ENCODE measurements around the gene ARSA. TPM values are rescaled to one million over a fixed set of nuclear protein-coding genes. Genes with fewer than 3 reads are reported as not detected.
"Not testable (repeated sequence)": the region's sequence is repeated elsewhere in the genome, so short reads cannot be mapped to it uniquely, and the experiment has no call there.

ARSA gene
- total RNA-seq, 1 donor from 2014 or later: 19.1 TPM

GRCh38 chr22:50609599-50609998 is 18.4 kb downstream of the ARSA start:
- ATAC-seq (ENCODE audit: poor library complexity) (no peak), DNase-seq (no peak)
- intact Hi-C loops (cut with DNase I): no loop called here

DNA sequence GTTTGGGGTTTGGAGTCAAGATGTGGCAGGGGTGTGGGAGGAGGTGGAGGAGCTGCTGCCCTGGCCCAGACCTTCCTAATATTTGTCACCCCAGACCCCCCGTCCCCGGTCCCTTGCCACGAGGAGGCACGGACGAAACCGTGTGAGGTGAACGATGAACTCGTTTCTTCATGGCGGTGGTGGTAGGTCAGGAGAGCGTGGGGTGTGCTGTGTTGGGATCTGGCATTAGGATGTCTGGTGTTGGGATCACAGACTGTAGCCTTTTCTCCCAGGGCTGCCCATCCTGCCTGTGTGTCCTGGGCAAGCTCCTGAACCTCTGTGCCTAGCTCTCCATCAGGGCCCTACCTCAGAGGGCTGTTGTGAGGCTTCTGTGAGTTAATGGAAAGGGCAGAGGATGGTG is 19.0 kb downstream of the ARSA start:
- no peak for ATAC-seq (ENCODE audit: poor library complexity)
- intact Hi-C loops (cut with DNase I): no loop called here
- no peak for DNase-seq

DNA sequence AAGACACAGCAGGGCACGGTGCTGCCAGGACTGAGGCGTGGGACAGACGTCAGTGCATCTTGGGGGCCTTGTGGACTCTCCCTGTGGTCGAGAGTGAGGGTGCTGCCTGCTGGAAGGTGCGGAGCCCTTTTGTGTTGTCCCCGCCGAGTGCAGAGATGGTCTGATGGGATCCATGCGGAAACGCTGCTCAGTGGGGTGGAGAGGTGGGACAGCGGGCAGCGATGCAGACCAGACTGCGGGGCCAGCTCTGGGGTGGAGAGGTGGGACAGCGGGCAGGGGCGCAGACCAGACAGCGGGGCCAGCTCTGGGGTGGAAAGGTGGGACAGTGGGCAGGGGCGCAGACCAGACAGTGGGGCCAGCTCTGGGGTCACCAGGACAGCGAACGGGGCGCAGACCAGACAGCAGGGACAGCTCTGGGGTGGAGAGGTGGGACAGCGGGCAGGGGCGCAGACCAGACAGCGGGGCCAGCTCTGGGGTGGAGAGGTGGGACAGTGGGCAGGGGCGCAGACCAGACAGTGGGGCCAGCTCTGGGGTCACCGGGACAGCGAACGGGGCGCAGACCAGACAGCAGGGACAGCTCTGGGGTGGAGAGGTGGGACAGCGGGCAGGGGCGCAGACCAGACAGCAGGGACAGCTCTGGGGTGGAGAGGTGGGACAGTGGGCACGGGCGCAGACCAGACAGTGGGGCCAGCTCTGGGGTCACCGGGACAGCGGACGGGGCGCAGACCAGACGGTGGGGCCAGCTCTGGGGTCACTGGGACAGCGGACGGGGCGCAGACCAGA is 19.7 kb downstream of the ARSA start:
- DNase-seq; ATAC-seq (ENCODE audit: poor library complexity); intact Hi-C loops (cut with DNase I): not testable (repeated sequence)

- intact Hi-C loops (cut with DNase I): no loop called here
- no peak for DNase-seq
- ATAC-seq (ENCODE audit: poor library complexity): no peak
Observed at GRCh38 chr22:50607659-50608020, 20.3 kb downstream of the ARSA start.

GRCh38 chr22:50606946-50607658 is 20.9 kb downstream of the ARSA start:
- DNase-seq (no peak), ATAC-seq (ENCODE audit: poor library complexity) (no peak)
- intact Hi-C loops (cut with DNase I): no loop called here

DNA sequence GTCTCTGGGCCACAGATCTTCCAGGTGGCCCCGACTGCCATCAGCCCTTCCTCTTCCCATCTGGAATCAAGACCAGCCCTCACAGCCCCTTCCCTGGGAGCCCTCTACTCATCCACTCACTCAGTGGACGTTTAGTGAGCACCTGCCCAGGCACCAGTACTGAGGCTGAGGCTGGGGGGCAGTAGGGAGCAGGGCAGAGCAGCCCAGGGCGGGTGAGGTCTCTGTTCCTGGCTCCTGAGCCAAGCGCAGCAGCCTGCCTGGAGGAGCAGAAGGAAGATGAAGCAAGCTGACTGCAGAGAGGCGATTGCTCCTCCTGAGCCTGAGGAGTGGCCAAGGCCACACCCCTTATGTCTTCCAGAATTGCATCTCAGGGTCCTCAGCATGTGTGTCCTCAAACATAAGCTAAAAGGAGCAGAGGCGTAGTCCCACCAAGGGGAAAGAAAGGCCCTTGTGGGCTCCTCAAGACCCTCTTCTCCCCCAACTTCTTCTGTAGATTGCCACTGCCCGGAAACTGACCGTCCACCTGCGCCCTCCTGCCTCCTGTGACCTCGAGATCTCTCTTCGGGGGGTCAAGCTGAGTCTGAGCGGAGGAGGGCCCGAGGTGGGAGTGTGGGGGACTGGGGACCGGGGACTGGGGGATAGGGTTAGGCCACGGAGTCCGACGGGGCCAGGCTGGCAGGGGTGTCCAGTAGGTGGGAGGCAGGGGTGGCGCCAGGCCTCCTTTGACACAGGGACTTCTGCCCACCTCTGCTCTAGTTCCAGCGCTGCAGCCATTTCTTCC is 21.6 kb downstream of the ARSA start:
- no peak for DNase-seq
- intact Hi-C loops (cut with DNase I): no loop called here
- no peak for ATAC-seq (ENCODE audit: poor library complexity)

DNA sequence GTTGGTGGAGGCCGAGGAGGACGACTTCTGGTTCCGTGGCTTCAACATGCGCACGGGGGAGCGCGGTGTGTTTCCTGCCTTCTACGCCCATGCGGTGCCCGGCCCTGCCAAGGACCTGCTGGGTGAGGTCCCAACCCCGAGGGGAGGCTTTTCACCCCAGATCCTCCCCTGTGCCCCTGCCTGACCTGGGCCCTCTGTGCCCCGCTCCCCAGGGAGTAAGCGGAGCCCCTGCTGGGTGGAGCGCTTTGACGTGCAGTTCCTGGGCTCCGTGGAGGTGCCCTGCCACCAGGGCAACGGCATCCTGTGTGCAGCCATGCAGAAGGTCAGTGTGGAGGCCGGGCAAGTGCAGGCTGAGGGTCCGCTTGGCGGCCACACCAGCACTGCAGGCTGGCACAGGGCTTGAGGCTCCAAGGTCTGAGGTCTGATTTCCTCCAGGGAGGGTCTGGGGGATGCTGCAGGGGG is 22.3 kb downstream of the ARSA start:
- DNase-seq: no peak
- ATAC-seq (ENCODE audit: poor library complexity): no peak
- intact Hi-C loops (cut with DNase I): no loop called here

GRCh38 chr22:50605002-50605612 is 22.8 kb downstream of the ARSA start:
- ATAC-seq (ENCODE audit: poor library complexity): no peak
- intact Hi-C loops (cut with DNase I): no loop called here
- DNase-seq: no peak

DNA sequence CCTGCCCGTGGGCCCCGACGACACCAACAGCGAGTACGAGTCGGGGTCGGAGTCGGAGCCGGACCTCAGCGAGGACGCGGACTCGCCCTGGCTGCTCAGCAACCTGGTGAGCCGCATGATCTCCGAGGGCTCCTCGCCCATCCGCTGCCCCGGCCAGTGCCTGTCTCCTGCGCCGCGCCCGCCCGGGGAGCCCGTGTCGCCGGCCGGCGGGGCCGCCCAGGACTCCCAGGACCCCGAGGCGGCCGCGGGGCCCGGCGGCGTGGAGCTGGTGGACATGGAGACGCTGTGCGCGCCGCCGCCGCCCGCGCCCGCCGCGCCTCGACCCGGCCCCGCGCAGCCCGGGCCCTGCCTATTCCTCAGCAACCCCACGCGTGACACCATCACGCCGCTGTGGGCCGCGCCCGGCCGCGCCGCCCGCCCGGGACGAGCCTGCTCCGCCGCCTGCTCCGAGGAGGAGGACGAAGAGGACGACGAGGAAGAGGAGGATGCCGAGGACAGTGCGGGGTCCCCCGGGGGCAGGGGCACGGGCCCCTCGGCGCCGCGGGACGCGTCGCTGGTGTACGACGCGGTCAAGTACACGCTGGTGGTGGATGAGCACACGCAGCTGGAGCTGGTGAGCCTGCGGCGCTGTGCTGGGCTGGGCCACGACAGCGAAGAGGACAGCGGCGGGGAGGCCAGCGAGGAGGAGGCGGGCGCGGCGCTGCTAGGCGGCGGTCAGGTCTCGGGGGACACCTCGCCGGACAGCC is 23.5 kb downstream of the ARSA start:
- DNase-seq: no peak
- no peak for ATAC-seq (ENCODE audit: poor library complexity)
- intact Hi-C loops (cut with DNase I): no loop called here

- DNase-seq (no peak), ATAC-seq (ENCODE audit: poor library complexity) (no peak)
- intact Hi-C loops (cut with DNase I): no loop called here
Observed at GRCh38 chr22:50603511-50604255, 24.3 kb downstream of the ARSA start.

GRCh38 chr22:50602338-50602700 is 25.6 kb downstream of the ARSA start:
- no peak for DNase-seq
- intact Hi-C loops (cut with DNase I): no loop called here
- ATAC-seq (ENCODE audit: poor library complexity): no peak

- ATAC-seq (ENCODE audit: poor library complexity) (no peak), DNase-seq (no peak)
- intact Hi-C loops (cut with DNase I): no loop called here
Observed at GRCh38 chr22:50601669-50602337, 26.1 kb downstream of the ARSA start.

GRCh38 chr22:50600967-50601668 is 26.8 kb downstream of the ARSA start:
- no peak for DNase-seq
- no peak for ATAC-seq (ENCODE audit: poor library complexity)

GRCh38 chr22:50600538-50600937 is 27.4 kb downstream of the ARSA start, which contains the start of gene MAPK8IP2:
Gene MAPK8IP2, plus strand, starts transcription at chr22:50600793. Its CDS starts 26 bp downstream, at chr22:50600819.
- no peak for ATAC-seq (ENCODE audit: poor library complexity)
- DNase-seq: no peak
- intact Hi-C loops (cut with DNase I): no loop called here

More at GRCh38 chr22:50600967-50601668, 26.8 kb downstream of the ARSA start:
- intact Hi-C loops (cut with DNase I): no loop called here

GRCh38 chr22:50599816-50600455 is 28.0 kb downstream of the ARSA start:
- DNase-seq (peak; percentile 66), ATAC-seq (ENCODE audit: poor library complexity) (peak; percentile 93)
- intact Hi-C loops (cut with DNase I): no loop called here

- no peak for ATAC-seq (ENCODE audit: poor library complexity)
Observed at GRCh38 chr22:50597097-50597496, 30.9 kb downstream of the ARSA start.

More at GRCh38 chr22:50597097-50597496, 30.9 kb downstream of the ARSA start:
- no peak for DNase-seq
- intact Hi-C loops (cut with DNase I): no loop called here
